Measurements from ENCODE around the gene DCDC1.

DNA sequence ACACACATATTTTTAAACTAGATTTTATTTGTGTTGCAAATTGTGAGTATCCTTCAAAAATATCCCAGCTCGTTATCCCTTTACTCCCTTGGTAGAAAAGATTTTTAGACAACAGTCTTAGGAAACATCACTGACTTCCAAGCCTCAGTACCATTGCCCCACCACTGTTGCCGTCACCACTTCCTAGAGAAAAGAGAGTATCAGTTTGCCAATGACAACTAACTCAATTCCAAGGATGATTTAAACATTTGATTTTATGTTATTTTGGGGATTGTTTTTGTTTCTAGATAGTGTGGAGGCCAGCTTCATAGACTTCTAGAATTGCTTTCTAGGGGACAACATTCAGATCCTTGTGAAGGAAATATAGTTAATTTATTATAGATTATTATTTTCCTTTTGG is 509.4 kb downstream of the DCDC1 start:
- TF ChIP-seq, protein P1, sequence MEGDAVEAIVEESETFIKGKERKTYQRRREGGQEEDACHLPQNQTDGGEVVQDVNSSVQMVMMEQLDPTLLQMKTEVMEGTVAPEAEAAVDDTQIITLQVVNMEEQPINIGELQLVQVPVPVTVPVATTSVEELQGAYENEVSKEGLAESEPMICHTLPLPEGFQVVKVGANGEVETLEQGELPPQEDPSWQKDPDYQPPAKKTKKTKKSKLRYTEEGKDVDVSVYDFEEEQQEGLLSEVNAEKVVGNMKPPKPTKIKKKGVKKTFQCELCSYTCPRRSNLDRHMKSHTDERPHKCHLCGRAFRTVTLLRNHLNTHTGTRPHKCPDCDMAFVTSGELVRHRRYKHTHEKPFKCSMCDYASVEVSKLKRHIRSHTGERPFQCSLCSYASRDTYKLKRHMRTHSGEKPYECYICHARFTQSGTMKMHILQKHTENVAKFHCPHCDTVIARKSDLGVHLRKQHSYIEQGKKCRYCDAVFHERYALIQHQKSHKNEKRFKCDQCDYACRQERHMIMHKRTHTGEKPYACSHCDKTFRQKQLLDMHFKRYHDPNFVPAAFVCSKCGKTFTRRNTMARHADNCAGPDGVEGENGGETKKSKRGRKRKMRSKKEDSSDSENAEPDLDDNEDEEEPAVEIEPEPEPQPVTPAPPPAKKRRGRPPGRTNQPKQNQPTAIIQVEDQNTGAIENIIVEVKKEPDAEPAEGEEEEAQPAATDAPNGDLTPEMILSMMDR (IDR thresholded peaks at IDR 0.05), result no peak
- TF ChIP-seq POLR2AphosphoS5 (IDR thresholded peaks at IDR 0.05; ENCODE audit: insufficient read depth in 1 of 2, low read depth in 1 of 2) (no peak), POLR2A (IDR thresholded peaks at IDR 0.05) (no peak)
